Measurements from ENCODE around the gene MCHR1.

DNA sequence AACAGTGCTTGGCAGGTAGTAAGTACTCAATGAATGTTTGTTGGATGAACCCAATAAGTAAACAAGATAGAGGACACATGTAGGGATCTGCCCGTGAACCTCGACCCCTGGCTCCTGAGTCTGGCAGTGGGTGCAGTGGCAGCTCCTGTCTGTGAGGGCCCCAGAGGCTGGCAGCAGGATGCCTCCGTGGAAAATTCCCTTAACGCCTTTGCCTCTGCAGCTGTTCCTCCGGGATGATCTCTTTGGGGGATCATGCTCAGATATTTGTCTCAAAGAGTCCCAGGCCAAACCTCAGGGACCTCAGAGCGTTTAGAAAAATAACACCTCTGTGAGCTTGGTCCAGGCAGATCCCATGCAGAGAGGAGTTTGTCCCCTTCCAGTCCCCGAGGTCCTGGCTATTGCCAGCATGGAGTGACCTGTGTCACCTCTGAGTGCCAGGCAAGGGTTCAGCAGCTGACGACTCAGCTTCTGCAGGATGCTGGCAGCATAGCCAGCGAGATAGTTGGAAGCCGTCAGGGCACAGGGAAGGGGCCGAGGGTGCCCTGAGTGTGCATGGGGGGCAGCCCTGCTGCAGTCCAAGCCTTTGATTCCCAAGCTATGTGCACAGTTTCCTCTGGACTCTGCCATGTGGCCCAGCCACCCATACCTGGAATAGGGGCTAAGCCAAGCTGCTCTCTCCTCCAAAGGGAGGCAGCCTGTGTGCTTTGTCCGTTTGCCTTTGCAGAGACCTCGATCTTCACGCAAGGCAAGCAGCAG, 613 bp upstream of the MCHR1 start:
- TF ChIP-seq, protein P1, sequence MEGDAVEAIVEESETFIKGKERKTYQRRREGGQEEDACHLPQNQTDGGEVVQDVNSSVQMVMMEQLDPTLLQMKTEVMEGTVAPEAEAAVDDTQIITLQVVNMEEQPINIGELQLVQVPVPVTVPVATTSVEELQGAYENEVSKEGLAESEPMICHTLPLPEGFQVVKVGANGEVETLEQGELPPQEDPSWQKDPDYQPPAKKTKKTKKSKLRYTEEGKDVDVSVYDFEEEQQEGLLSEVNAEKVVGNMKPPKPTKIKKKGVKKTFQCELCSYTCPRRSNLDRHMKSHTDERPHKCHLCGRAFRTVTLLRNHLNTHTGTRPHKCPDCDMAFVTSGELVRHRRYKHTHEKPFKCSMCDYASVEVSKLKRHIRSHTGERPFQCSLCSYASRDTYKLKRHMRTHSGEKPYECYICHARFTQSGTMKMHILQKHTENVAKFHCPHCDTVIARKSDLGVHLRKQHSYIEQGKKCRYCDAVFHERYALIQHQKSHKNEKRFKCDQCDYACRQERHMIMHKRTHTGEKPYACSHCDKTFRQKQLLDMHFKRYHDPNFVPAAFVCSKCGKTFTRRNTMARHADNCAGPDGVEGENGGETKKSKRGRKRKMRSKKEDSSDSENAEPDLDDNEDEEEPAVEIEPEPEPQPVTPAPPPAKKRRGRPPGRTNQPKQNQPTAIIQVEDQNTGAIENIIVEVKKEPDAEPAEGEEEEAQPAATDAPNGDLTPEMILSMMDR (IDR thresholded peaks at IDR 0.05; ENCODE audit: poor library complexity, severe bottlenecking) = no peak
- no peak for TF ChIP-seq EZH2 (IDR thresholded peaks at IDR 0.05; ENCODE audit: borderline replicate concordance, insufficient read depth, low read length, poor library complexity, severe bottlenecking)
- TF ChIP-seq POLR2AphosphoS5 (IDR thresholded peaks at IDR 0.05) = no peak
- no peak for TF ChIP-seq RAD21 (conservative IDR thresholded peaks at IDR 0.05)
- no peak for TF ChIP-seq SMC3 (conservative IDR thresholded peaks at IDR 0.05; ENCODE audit: poor library complexity)
- no peak for TF ChIP-seq TAF1 (IDR thresholded peaks at IDR 0.05; ENCODE audit: low read depth)
- no peak for TF ChIP-seq MXI1 (conservative IDR thresholded peaks at IDR 0.05; ENCODE audit: poor library complexity, severe bottlenecking)
- TF ChIP-seq, protein P2, sequence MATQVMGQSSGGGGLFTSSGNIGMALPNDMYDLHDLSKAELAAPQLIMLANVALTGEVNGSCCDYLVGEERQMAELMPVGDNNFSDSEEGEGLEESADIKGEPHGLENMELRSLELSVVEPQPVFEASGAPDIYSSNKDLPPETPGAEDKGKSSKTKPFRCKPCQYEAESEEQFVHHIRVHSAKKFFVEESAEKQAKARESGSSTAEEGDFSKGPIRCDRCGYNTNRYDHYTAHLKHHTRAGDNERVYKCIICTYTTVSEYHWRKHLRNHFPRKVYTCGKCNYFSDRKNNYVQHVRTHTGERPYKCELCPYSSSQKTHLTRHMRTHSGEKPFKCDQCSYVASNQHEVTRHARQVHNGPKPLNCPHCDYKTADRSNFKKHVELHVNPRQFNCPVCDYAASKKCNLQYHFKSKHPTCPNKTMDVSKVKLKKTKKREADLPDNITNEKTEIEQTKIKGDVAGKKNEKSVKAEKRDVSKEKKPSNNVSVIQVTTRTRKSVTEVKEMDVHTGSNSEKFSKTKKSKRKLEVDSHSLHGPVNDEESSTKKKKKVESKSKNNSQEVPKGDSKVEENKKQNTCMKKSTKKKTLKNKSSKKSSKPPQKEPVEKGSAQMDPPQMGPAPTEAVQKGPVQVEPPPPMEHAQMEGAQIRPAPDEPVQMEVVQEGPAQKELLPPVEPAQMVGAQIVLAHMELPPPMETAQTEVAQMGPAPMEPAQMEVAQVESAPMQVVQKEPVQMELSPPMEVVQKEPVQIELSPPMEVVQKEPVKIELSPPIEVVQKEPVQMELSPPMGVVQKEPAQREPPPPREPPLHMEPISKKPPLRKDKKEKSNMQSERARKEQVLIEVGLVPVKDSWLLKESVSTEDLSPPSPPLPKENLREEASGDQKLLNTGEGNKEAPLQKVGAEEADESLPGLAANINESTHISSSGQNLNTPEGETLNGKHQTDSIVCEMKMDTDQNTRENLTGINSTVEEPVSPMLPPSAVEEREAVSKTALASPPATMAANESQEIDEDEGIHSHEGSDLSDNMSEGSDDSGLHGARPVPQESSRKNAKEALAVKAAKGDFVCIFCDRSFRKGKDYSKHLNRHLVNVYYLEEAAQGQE (IDR thresholded peaks at IDR 0.05; ENCODE audit: borderline replicate concordance) = no peak

Measured in neural cell (in vitro differentiated cells).